A673 (cell line): Measurements from ENCODE around the gene DNAJC12. TPM values are rescaled to one million over a fixed set of nuclear protein-coding genes. Genes with fewer than 3 reads are reported as not detected.
"Not testable (repeated sequence)": the region's sequence is repeated elsewhere in the genome, so short reads cannot be mapped to it uniquely, and the experiment has no call there.

Experiments used
- BruUV-seq: library from RNA; stranded (reverse); fragments of 400-500 nt; replicated peaks from 2 replicates; lab custom pipeline; 2021; lab: Mats Ljungman, UMichigan
- CTCF ChIA-PET: fragments of 300-600 bp; sonication (Branson Sonifier 250); formaldehyde crosslinking; loops from one replicate; lab custom pipeline; 2022; ENCODE audit warnings: antibody characterized with exemption; lab: Charles Lee
- POLR2A ChIA-PET: fragments of 300-600 bp; sonication (Branson Sonifier 250); formaldehyde crosslinking; loops from one replicate; lab custom pipeline; 2022; ENCODE audit warnings: antibody characterized with exemption; ENCODE audit not compliant: low non-redundant PET; lab: Charles Lee
- DNase-seq: peaks from one replicate; pipeline ENCODE4 v3.0.0-alpha.2; 2015; ENCODE audit warnings: low spot score
- H3K27ac ChIP-seq: fragments of 200-600 bp; sonication (generic); 2 replicates; pipeline ENCODE4 v1.5.1; 2016; ENCODE audit warnings: mixed run types, low read depth, mild to moderate bottlenecking, mixed read lengths, antibody characterized with exemption, low read length; ENCODE audit not compliant: poor library complexity, severe bottlenecking
- H3K27me3 ChIP-seq: fragments of 200-600 bp; sonication (generic); replicated peaks from 2 replicates; pipeline ENCODE4 v1.6.1; 2017; ENCODE audit warnings: mixed run types, low read depth, mild to moderate bottlenecking, mixed read lengths, antibody characterized with exemption, low read length; ENCODE audit not compliant: insufficient read depth, poor library complexity
- H3K36me3 ChIP-seq: fragments of 200-600 bp; sonication (generic); 2 replicates; pipeline ENCODE4 v1.6.1; 2016; ENCODE audit warnings: mixed run types, mild to moderate bottlenecking, mixed read lengths, antibody characterized with exemption, low read length; ENCODE audit not compliant: insufficient read depth, poor library complexity, severe bottlenecking
- H3K4me1 ChIP-seq: fragments of 200-600 bp; sonication (generic); 2 replicates; pipeline ENCODE4 v1.6.1; 2017; ENCODE audit warnings: mixed run types, mild to moderate bottlenecking, mixed read lengths, antibody characterized with exemption, low read length; ENCODE audit not compliant: insufficient read depth, poor library complexity, severe bottlenecking
- H3K4me3 ChIP-seq: fragments of 200-600 bp; sonication (generic); 2 replicates; pipeline ENCODE4 v1.5.1; 2016; ENCODE audit warnings: low read depth, mixed run types, mild to moderate bottlenecking, mixed read lengths, low read length; ENCODE audit not compliant: poor library complexity, severe bottlenecking
- H3K9me3 ChIP-seq: fragments of 200-600 bp; sonication (generic); 2 replicates; pipeline ENCODE4 v1.6.1; 2016; ENCODE audit warnings: mixed run types, low read depth, mild to moderate bottlenecking, mixed read lengths, antibody characterized with exemption, low read length; ENCODE audit not compliant: poor library complexity, severe bottlenecking
- EZH2 ChIP-seq: fragments of 200-600 bp; sonication (generic); IDR thresholded peaks from 2 replicates; pipeline ENCODE4 v1.6.1; 2017; ENCODE audit warnings: borderline replicate concordance, low read depth, mild to moderate bottlenecking, mixed read lengths, antibody characterized with exemption, low read length; ENCODE audit not compliant: poor library complexity, severe bottlenecking
- intact Hi-C: fragments of 100-400 bp; cut with micrococcal nuclease; formaldehyde crosslinking; loops from one replicate; pipeline ENCODE4 v1.10.0; 2022; ENCODE audit not compliant: unreplicated experiment
- total RNA-seq: library from RNA; stranded (reverse); gene quantifications from 2 replicates; pipeline ENCODE4 v1.2.3, GENCODE V29; 2021
- TF ChIP-seq, protein P1 (sequence below): fragments of 300-800, 200-600 bp; sonication (generic); conservative IDR thresholded peaks from 2 replicates; pipeline ENCODE4 v1.5.1; 2017; ENCODE audit warnings: low read depth, mild to moderate bottlenecking, antibody characterized with exemption, low read length, moderate library complexity, mixed read lengths

Gene DNAJC12
- total RNA-seq, 1 experiment from 2014 or later, result 182 TPM

- POLR2A ChIA-PET, result no interaction called here
- no peaks in the 10 kb centered on the region for H3K9me3 ChIP-seq
- peak overlapping the region; percentile 60 for H3K27ac ChIP-seq
- H3K27me3 ChIP-seq, result no peaks in the 10 kb centered on the region
- peak overlapping the region; percentile 55 for H3K4me3 ChIP-seq
- CTCF ChIA-PET, result interaction anchor here (0.6 kb wide), 1 partner anchor 17 kb away, joined by 3 read pairs; no protein-coding TSS in a partner anchor
- BruUV-seq, result TSS peak; percentile 95
- H3K36me3 ChIP-seq, result peaks cover 4% of the 10 kb centered on the region
- peaks cover 28% of the 10 kb centered on the region for H3K4me1 ChIP-seq
- TF ChIP-seq, protein P1, sequence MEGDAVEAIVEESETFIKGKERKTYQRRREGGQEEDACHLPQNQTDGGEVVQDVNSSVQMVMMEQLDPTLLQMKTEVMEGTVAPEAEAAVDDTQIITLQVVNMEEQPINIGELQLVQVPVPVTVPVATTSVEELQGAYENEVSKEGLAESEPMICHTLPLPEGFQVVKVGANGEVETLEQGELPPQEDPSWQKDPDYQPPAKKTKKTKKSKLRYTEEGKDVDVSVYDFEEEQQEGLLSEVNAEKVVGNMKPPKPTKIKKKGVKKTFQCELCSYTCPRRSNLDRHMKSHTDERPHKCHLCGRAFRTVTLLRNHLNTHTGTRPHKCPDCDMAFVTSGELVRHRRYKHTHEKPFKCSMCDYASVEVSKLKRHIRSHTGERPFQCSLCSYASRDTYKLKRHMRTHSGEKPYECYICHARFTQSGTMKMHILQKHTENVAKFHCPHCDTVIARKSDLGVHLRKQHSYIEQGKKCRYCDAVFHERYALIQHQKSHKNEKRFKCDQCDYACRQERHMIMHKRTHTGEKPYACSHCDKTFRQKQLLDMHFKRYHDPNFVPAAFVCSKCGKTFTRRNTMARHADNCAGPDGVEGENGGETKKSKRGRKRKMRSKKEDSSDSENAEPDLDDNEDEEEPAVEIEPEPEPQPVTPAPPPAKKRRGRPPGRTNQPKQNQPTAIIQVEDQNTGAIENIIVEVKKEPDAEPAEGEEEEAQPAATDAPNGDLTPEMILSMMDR, result no peak
- no peak for TF ChIP-seq EZH2
- intact Hi-C loops, result no loop called here
- DNase-seq, result peak; percentile 70
These were observed 1.5 kb downstream of the DNAJC12 start for GRCh38 chr10:67836488-67836887.

DNA sequence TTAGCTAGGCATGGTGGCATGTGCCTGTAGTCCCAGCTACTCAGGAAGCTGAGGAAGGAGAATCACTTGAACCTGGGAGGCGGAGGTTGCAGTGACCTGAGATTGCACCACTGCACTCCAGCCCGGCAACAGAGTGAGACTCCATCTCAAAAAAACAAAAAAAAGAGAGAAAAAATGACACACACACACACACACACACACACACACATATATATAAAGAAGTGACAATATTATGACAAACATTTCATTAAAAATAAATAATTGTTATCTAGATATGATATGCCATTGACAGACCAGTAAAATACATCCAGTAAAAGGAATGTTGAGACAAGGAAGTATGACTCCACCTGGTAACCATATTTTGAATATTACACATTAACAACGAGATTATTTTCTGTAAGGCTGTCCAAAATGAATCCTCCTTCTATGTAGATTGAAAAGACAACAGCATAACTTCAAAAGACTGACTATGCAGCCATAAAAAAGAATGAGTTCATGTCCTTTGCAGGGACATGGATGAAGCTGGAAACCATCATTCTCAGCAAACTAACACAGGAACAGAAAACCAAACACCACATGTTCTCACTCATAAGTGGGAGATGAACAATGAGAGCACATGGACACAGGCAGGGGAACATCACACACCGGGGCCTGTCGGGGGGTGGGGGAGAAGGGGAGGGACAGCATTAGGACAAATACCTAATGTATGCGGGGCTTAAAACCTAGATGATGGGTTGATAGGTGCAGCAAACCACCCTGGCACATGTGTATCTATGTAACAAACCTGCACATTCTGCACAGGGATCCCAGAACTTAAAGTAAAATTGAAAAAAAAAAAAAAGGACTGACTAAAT is 2.2 kb downstream of the DNAJC12 start:
- BruUV-seq, H3K9me3 ChIP-seq, CTCF ChIA-PET, H3K27me3 ChIP-seq, POLR2A ChIA-PET, intact Hi-C loops, H3K36me3 ChIP-seq: not testable (repeated sequence)
- peak; percentile 46 for DNase-seq
- H3K27ac ChIP-seq, result peak overlapping the region; percentile 60
- peaks cover 29% of the 10 kb centered on the region for H3K4me1 ChIP-seq
- H3K4me3 ChIP-seq, result peak overlapping the region; percentile 55

GRCh38 chr10:67834375-67834774 is 3.6 kb downstream of the DNAJC12 start:
- CTCF ChIA-PET, result no interaction called here
- DNase-seq, result no peak
- Histone ChIP-seq H3K4me1 (peaks cover 29% of the 10 kb centered on the region), H3K36me3 (peaks cover 12% of the 10 kb centered on the region), H3K27ac (peak overlapping the region; percentile 60), H3K9me3 (no peaks in the 10 kb centered on the region), H3K27me3 (no peaks in the 10 kb centered on the region), H3K4me3 (peak overlapping the region; percentile 55)
- POLR2A ChIA-PET, result no interaction called here
- BruUV-seq, result no TSS peak
- intact Hi-C loops, result loop anchor here (5.0 kb wide), 1 partner anchor 42 kb away; no protein-coding TSS in a partner anchor
- TF ChIP-seq, protein P1, result no peak
- no peak for TF ChIP-seq EZH2
